Retinal pigment epithelial cell (primary cell): ENCODE results near the gene SUSD5.

Experiments used
- DNase-seq: peaks from one replicate; pipeline ENCODE4 v3.0.0-alpha.2; 2010; ENCODE audit warnings: low read depth
- H3K4me3 ChIP-seq: 2 replicates; pipeline ENCODE4 v1.5.1; 2011; ENCODE audit warnings: mild to moderate bottlenecking, low read length, control low read depth, moderate library complexity
- TF ChIP-seq, protein P1 (sequence below): conservative IDR thresholded peaks from 2 replicates; pipeline ENCODE4 v1.5.1; 2011; ENCODE audit warnings: low read depth, low read length, control low read depth, inconsistent platforms

The SUSD5 gene

DNA sequence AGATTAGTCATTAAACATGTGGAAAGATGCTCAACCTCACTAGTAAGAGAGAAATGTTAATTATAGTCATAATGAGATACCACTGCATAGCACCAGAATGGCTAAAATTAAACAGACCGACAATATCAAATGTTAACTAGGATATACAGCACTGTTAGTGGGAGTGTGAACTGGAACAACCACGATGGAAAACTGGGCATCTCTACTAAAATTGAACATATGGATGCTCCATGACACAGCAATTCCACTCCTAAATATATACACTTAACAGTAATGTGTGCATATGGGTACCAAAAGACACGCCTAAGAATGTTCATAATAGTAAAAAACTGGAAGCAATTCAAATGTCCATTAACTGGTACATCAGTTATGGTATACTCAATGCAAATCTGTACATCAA, 63.3 kb downstream of the SUSD5 start:
- TF ChIP-seq, protein P1, sequence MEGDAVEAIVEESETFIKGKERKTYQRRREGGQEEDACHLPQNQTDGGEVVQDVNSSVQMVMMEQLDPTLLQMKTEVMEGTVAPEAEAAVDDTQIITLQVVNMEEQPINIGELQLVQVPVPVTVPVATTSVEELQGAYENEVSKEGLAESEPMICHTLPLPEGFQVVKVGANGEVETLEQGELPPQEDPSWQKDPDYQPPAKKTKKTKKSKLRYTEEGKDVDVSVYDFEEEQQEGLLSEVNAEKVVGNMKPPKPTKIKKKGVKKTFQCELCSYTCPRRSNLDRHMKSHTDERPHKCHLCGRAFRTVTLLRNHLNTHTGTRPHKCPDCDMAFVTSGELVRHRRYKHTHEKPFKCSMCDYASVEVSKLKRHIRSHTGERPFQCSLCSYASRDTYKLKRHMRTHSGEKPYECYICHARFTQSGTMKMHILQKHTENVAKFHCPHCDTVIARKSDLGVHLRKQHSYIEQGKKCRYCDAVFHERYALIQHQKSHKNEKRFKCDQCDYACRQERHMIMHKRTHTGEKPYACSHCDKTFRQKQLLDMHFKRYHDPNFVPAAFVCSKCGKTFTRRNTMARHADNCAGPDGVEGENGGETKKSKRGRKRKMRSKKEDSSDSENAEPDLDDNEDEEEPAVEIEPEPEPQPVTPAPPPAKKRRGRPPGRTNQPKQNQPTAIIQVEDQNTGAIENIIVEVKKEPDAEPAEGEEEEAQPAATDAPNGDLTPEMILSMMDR = no peak
- DNase-seq = no peak
- H3K4me3 ChIP-seq = no peak overlapping the region

- TF ChIP-seq, protein P1 = no peak
- no peak for DNase-seq
- no peak overlapping the region for H3K4me3 ChIP-seq
Measured at GRCh38 chr3:33153782-33154181, 64.8 kb downstream of the SUSD5 start.

DNA sequence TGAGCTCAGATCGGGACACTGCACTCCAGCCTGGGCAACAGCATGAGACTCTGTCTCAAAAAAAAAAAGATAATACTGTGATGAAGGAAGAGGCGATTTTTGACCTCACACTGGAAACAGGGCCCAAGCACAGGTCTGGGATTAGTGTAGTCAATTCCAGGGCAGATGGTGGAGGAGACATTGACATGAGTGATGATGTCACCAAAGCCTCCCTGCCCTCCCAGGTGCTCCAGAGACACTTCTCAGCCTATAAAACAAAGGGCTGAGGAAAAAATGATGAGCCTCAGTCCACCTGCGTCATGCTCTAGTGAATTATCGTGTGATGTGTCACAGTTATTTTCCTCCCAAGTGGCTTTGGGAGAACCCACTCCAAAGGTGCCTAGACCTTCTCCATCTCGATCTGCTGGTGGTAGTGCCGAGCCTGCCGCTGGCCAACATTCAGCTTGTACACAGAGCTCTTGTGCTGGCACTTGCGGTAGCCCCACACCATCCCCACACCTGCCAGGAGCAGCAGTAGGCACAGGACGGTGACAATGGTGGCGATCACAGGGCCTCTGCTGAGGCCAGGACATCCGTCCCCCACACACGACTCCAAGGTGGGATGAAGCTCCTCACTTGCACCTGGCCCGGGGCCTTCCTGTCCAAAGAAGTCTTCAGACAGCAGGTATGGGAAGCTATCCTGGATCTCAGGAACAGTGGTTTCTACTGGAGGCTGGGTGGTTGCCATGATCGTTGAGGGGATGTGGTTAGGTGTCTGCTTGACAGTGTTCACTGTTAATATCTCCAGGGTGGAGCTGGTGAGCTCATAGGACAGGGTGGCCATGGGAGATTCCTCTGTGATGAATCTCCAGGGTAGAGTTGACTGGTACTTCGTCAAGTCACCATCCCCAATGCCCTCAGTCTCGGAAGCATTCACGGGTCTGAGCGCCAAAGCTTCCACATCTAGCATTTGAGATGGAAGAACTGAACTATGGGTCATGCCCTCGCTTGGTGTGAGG, 65.9 kb downstream of the SUSD5 start:
- no peak overlapping the region for H3K4me3 ChIP-seq
- TF ChIP-seq, protein P1 = no peak
- DNase-seq = no peak

- no peak for DNase-seq
- H3K4me3 ChIP-seq = no peak overlapping the region
- TF ChIP-seq, protein P1 = no peak
Measured at GRCh38 chr3:33149342-33149741, 69.3 kb downstream of the SUSD5 start.

DNA sequence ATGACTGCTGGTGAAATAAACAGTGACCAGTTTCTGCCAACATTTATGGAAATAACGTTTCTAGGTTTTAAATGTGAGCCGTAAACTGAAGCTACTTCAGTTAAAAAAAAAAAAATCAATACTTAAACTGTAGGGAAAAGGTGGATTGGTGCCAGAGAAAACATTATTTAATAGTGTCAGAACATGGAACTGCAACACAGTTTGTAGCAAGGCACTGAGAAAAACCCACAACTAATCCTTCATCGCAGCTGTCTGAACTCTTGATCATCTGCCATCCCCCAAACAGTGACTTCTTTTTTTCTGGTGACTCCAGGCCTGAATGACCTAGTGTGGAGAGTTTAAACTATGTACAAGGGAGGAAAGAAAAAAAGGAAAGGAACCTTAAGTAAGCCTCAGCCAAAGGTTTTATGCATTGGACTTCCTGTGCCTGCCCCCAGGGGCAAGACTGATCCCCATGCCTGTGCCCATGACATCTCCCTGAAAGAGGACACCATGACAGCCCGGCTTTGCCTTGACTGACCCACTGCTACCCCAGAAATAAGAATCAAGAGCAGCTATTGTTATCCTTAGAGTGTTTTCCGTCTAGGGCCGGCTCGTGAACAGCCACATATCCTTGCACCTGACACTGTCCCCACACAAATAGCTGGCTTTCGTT, 71.7 kb downstream of the SUSD5 start:
- TF ChIP-seq, protein P1 = no peak
- no peak overlapping the region for H3K4me3 ChIP-seq
- no peak for DNase-seq

DNA sequence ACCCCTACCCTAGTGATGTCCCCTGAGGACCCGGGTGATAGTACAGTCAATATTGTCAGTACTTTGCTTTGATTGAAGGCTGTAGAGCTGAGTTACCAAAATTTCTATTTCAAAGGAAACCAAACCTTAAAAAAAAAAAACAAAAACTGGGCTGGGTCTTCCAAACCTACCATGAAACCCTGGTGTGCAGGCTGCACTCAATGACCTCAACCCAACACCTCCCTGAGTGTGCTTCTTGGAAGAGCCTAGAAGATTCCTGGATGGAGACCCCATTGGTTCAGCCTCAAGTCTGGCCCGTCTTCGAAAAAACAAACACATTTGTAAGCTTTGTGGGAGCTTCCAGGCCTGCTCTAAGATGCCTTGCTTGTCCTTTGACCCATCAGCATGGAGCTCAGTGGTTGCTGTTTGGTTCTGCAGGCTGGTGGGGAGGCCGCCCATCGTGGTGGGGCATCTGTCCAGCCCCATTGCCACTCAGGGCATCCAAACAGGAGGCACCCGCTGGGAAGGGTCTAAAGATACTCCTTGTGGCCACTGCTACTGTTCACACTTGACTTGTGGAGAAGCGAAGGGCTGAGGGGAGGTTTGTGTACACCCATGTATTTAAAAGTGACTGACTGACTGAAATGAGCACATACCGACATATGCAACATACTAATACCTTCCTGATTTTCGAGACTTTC, 72.6 kb downstream of the SUSD5 start:
- no peak for DNase-seq
- TF ChIP-seq, protein P1 = no peak
- no peak overlapping the region for H3K4me3 ChIP-seq
